HG03095 (cell line): ENCODE data around the gene BRAP.
"Not testable (repeated sequence)": the region's sequence is repeated elsewhere in the genome, so short reads cannot be mapped to it uniquely, and the experiment has no call there.

ENCODE experiments used
- ATAC-seq: cut with Tn5 transposase; IDR thresholded peaks from one replicate; pipeline ENCODE4 v1.9.1; 2021; ENCODE audit warnings: moderate library complexity; ENCODE audit not compliant: unreplicated experiment

Gene BRAP

GRCh38 chr12:111685811-111686573 lies at the start of gene BRAP, which contains the start of gene ACAD10:
Gene BRAP, minus strand, starts transcription at chr12:111685956. Its CDS starts 164 bp downstream, at chr12:111685792.
Gene ACAD10, plus strand, starts transcription at chr12:111686053. Its CDS starts 6,657 bp downstream, at chr12:111692710.
- peak; percentile 79 for ATAC-seq

- ATAC-seq: no peak
Observed at GRCh38 chr12:111733340-111733915, 47.7 kb upstream of the BRAP start.

- no peak for ATAC-seq
Observed at GRCh38 chr12:111732786-111733185, 47.0 kb upstream of the BRAP start.

- ATAC-seq: no peak
Observed at GRCh38 chr12:111730420-111730819, 44.7 kb upstream of the BRAP start.

GRCh38 chr12:111728795-111729194 lies 43.0 kb upstream of the BRAP start:
- no peak for ATAC-seq

GRCh38 chr12:111723646-111724360 lies 38.0 kb upstream of the BRAP start:
- ATAC-seq: not testable (repeated sequence)

GRCh38 chr12:111720457-111720856 lies 34.7 kb upstream of the BRAP start:
- ATAC-seq: no peak

- not testable (repeated sequence) for ATAC-seq
Observed at GRCh38 chr12:111719316-111719715, 33.6 kb upstream of the BRAP start.

GRCh38 chr12:111715279-111715678 lies 29.5 kb upstream of the BRAP start:
- no peak for ATAC-seq

- ATAC-seq: no peak
Observed at GRCh38 chr12:111706145-111706544, 20.4 kb upstream of the BRAP start.

- ATAC-seq: no peak
Observed at GRCh38 chr12:111705672-111706071, 19.9 kb upstream of the BRAP start.

GRCh38 chr12:111699962-111700361 lies 14.2 kb upstream of the BRAP start:
- ATAC-seq: no peak

GRCh38 chr12:111693818-111694217 lies 8.1 kb upstream of the BRAP start:
- ATAC-seq: no peak

- no peak for ATAC-seq
Observed at GRCh38 chr12:111692575-111693210, 6.9 kb upstream of the BRAP start.

GRCh38 chr12:111691262-111691661 lies 5.5 kb upstream of the BRAP start:
- ATAC-seq: no peak

- ATAC-seq: no peak
Observed at GRCh38 chr12:111687952-111688351, 2.2 kb upstream of the BRAP start.

GRCh38 chr12:111687255-111687654 lies 1.5 kb upstream of the BRAP start:
- ATAC-seq: no peak

GRCh38 chr12:111686574-111687105 lies 884 bp upstream of the BRAP start:
- ATAC-seq: no peak

GRCh38 chr12:111685322-111685810 lies 390 bp downstream of the BRAP start:
- no peak for ATAC-seq

GRCh38 chr12:111684485-111685198 lies 1.1 kb downstream of the BRAP start:
- ATAC-seq: not testable (repeated sequence)
